Breast epithelium (tissue), 4 donors: ENCODE data around the gene NTRK3. TPM values are rescaled to one million over a fixed set of nuclear protein-coding genes. Genes with fewer than 3 reads are reported as not detected.

Source experiments
- DNase-seq, 2 donors: peaks; one replicate each; pipeline ENCODE4 v3.0.0-alpha.2; 2019; ENCODE audit warnings: low spot score in 2 of 2
- H3K27ac ChIP-seq, 2 donors: fragments of 200-600 bp; sonication (generic) in 1 of 2; one replicate each; pipeline ENCODE4 v1.5.1; 2016 to 2019; ENCODE audit warnings: mild to moderate bottlenecking in 1 of 2
- H3K27me3 ChIP-seq, 2 donors: fragments of 200-600 bp; sonication (generic) in 1 of 2; one replicate each; pipeline versions ENCODE4 v1.5.1 to v1.6.0; 2017 to 2019; ENCODE audit warnings: control low read depth in 1 of 2, mild to moderate bottlenecking in 1 of 2
- H3K36me3 ChIP-seq: fragments of 200-600 bp; one replicate; pipeline ENCODE4 v1.5.1; 2019
- H3K4me1 ChIP-seq, 2 donors: fragments of 200-600 bp; sonication (generic); one replicate each; pipeline ENCODE4 v1.5.1; 2016 to 2019; ENCODE audit warnings: control low read depth in 1 of 2
- H3K4me3 ChIP-seq, 3 donors: fragments of 200-600 bp; sonication (generic); 1 replicate in 2 of 3; 2 replicates in 1 of 3; pipeline ENCODE4 v1.5.1; 2016 to 2019; ENCODE audit warnings: mild to moderate bottlenecking in 3 of 3, moderate library complexity in 2 of 3
- H3K9me3 ChIP-seq, 2 donors: fragments of 200-600 bp; sonication (generic) in 1 of 2; one replicate each; pipeline ENCODE4 v1.5.1; 2016 to 2019; ENCODE audit warnings: control low read depth in 1 of 2
- CTCF ChIP-seq, 3 donors: fragments of 450-650 bp; IDR thresholded peaks; one replicate each; pipeline ENCODE4 v1.5.1; 2016 to 2017; ENCODE audit warnings: antibody characterized with exemption in 3 of 3, mild to moderate bottlenecking in 3 of 3, moderate library complexity in 3 of 3
- POLR2A ChIP-seq: fragments of 450-650 bp; IDR thresholded peaks from one replicate; pipeline ENCODE4 v1.6.1; 2016; ENCODE audit warnings: antibody characterized with exemption, mild to moderate bottlenecking, moderate library complexity
- POLR2AphosphoS5 ChIP-seq, 3 donors: sonication (generic); formaldehyde crosslinking; IDR thresholded peaks; one replicate each; pipeline ENCODE4 v1.6.1; 2017; ENCODE audit warnings: antibody characterized with exemption in 3 of 3
- intact Hi-C: fragments of 100-400 bp; cut with DNase I; formaldehyde crosslinking; loops from one replicate; pipeline ENCODE4 v1.15.1; 2023; ENCODE audit warnings: low total_unique reads
- total RNA-seq, 3 donors: library from RNA; depleted of rRNA; stranded (reverse); fragments of >200 nt; gene quantifications; one replicate each; pipeline ENCODE4 v1.1.0, GENCODE V29; 2016

The NTRK3 gene
- total RNA-seq, 3 donors from 2014 or later = 1.9 to 23.6 (median 13.8) TPM

DNA sequence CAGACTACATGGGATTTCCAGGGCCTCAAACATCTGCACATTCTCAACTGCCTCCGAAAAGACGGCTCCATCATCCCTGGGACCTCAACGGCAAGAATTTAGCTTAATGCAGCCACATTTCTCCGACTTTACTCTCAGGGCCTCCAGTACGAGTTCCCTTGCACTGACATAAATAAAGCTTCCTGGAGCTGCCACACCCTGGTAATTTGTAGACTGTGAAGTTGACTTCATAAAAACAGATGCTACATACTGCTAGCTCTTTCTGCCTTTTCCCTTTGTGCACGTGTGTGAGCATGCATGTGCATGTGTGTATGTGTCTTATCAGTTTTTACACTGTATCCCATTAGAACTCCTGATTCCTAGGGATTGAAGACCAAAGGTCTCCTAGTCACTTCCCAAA is 122.7 kb downstream of the NTRK3 start:
- Histone ChIP-seq H3K27ac (no peak overlapping the region), H3K27me3 (no peaks in the 10 kb centered on the region), H3K4me1 (no peaks in the 10 kb centered on the region), H3K36me3 (no peaks in the 10 kb centered on the region), H3K4me3 (no peak overlapping the region), H3K9me3 (no peaks in the 10 kb centered on the region)
- TF ChIP-seq POLR2A (no peak), CTCF (IDR thresholded peaks at IDR 0.05) (no peak), POLR2AphosphoS5 (IDR thresholded peaks at IDR 0.05) (no peak)
- DNase-seq = no peak
- intact Hi-C loops = no loop called here

GRCh38 chr15:88132499-88132898 is 124.0 kb downstream of the NTRK3 start:
- no peaks in the 10 kb centered on the region for H3K9me3 ChIP-seq
- no peak overlapping the region for H3K27ac ChIP-seq
- H3K4me1 ChIP-seq = no peaks in the 10 kb centered on the region
- intact Hi-C loops = no loop called here
- H3K27me3 ChIP-seq = no peaks in the 10 kb centered on the region
- DNase-seq = no peak
- TF ChIP-seq POLR2AphosphoS5 (IDR thresholded peaks at IDR 0.05) (no peak), POLR2A (no peak), CTCF (IDR thresholded peaks at IDR 0.05) (no peak)
- no peak overlapping the region for H3K4me3 ChIP-seq
- H3K36me3 ChIP-seq = no peaks in the 10 kb centered on the region

DNA sequence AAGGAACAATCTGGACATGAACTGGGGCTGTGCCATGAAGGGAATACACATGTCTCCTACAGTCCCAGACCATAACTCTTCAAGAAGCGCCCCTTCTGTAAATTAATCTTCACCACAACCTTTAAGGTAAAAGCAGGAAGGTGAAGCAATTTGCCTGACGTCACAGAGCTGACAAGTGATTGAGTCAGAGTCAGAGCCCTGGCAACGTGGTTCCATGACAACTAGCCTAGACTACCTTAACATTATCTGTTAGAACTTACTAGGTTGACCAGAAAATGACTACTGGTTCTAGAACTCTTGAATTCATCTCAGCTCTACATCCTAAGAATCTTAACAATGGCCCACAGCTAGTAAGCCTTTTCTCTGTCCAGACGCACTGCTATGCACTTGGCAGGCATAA is 124.6 kb downstream of the NTRK3 start:
- DNase-seq = no peak
- H3K27ac ChIP-seq = no peak overlapping the region
- H3K4me3 ChIP-seq = no peak overlapping the region
- no peaks in the 10 kb centered on the region for H3K36me3 ChIP-seq
- H3K4me1 ChIP-seq = no peaks in the 10 kb centered on the region
- TF ChIP-seq POLR2A = no peak
- TF ChIP-seq CTCF (IDR thresholded peaks at IDR 0.05) = no peak
- TF ChIP-seq POLR2AphosphoS5 (IDR thresholded peaks at IDR 0.05) = no peak
- H3K9me3 ChIP-seq = no peaks in the 10 kb centered on the region
- intact Hi-C loops = no loop called here
- no peaks in the 10 kb centered on the region for H3K27me3 ChIP-seq

DNA sequence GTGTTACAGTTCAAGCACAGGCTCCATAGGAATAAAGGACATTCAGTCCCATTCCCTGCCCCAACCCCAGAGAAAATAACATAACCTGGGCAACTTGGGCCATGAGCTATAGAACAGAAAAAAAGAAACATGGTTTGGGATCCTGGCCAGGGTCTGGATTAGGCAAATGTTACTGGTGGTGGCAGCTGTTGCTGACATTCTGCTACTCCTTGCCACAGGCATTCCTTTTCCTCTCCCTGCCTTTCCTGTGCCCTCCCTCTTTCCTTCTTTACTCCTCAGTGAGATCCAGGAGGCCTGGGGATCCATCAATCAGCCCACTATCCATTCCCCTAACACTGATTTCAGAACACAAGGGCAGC is 129.1 kb downstream of the NTRK3 start:
- intact Hi-C loops = loop anchor here (10.0 kb wide), 1 partner anchor 1633 kb away; no protein-coding TSS in a partner anchor
- Histone ChIP-seq H3K27ac (peak overlapping the region in 1 of 2 donors; percentile 74), H3K27me3 (no peaks in the 10 kb centered on the region), H3K36me3 (no peaks in the 10 kb centered on the region), H3K9me3 (no peaks in the 10 kb centered on the region), H3K4me3 (no peak overlapping the region), H3K4me1 (no peaks in the 10 kb centered on the region)
- no peak for DNase-seq
- no peak for TF ChIP-seq CTCF (IDR thresholded peaks at IDR 0.05)

- no peak overlapping the region for H3K4me3 ChIP-seq
- peak overlapping the region in 1 of 2 donors; percentile 74 for H3K27ac ChIP-seq
- intact Hi-C loops = loop anchor here (10.0 kb wide), 1 partner anchor 1632 kb away; no protein-coding TSS in a partner anchor
These were observed 129.7 kb downstream of the NTRK3 start for GRCh38 chr15:88126695-88127431.

More at GRCh38 chr15:88126695-88127431, 129.7 kb downstream of the NTRK3 start:
- DNase-seq = no peak
- TF ChIP-seq CTCF (IDR thresholded peaks at IDR 0.05) = no peak
- TF ChIP-seq POLR2AphosphoS5 (IDR thresholded peaks at IDR 0.05) = no peak
- TF ChIP-seq POLR2A = no peak
- Histone ChIP-seq H3K36me3 (no peaks in the 10 kb centered on the region), H3K27me3 (no peaks in the 10 kb centered on the region), H3K9me3 (no peaks in the 10 kb centered on the region), H3K4me1 (no peaks in the 10 kb centered on the region)
